ENCODE measurements around the gene LDLRAP1.
A peak's percentile ranks its signal among the peaks of the same experiment; 100 is the strongest.

LDLRAP1 gene

GRCh38 chr1:25561421-25562100, 18.2 kb downstream of the LDLRAP1 start:
- DNase-seq, result no peak

GRCh38 chr1:25562101-25562927, 18.9 kb downstream of the LDLRAP1 start:
- DNase-seq, result no peak

DNA sequence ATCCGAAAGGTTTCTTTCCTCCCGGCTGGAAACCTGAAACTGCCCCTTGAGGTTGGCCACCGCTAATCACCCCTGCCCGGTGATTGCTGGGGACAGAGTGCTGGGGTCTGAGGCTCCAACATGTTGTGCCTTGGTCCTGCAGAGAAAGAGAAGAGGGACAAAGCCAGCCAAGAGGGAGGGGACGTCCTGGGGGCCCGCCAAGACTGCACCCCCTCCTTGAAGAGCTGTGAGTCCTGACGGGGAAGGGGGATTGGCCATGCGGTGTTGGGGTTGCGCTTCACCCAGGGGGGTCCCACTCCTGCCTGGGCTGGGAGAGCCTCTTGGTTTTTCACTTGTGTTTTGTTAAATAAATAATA, 19.5 kb downstream of the LDLRAP1 start:
- no peak for DNase-seq

- DNase-seq, result peak in 54 of 58 donors; percentile 16 to 98 (median 84)
Measured at GRCh38 chr1:25563330-25564215, 20.2 kb downstream of the LDLRAP1 start.

GRCh38 chr1:25564777-25565574, 21.6 kb downstream of the LDLRAP1 start:
- no peak for DNase-seq

- DNase-seq, result no peak
Measured at GRCh38 chr1:25565626-25566025, 22.2 kb downstream of the LDLRAP1 start.

DNA sequence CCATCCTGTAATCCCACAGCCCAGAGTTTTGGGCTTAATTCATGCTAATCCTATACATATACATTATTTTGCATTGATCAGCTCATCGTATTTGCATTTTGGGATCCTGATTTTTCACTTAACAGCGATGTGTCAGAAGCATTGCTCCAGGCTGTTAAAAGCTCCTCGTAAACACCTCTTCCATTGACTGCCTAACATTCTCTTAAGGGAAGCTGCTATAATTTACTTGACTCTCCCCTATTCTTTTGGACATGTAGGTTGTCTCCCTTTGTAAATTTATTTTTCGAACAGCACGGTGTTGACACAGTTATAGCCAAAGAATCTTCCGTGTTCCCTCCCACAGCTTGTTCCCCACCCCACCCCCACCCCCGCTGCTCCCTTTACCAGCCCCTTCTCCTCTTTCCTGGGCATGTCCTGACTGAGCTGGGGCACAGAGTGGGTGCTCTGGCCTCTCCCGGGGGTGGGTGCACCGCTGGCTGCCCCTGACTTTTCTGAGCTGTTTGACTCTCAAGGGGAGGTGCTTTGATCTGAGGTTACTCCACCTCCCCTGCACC, 22.8 kb downstream of the LDLRAP1 start:
- DNase-seq, result no peak

- DNase-seq, result peak in 52 of 58 donors; percentile 13 to 83 (median 62)
Measured at GRCh38 chr1:25566730-25567341, 23.4 kb downstream of the LDLRAP1 start.

DNA sequence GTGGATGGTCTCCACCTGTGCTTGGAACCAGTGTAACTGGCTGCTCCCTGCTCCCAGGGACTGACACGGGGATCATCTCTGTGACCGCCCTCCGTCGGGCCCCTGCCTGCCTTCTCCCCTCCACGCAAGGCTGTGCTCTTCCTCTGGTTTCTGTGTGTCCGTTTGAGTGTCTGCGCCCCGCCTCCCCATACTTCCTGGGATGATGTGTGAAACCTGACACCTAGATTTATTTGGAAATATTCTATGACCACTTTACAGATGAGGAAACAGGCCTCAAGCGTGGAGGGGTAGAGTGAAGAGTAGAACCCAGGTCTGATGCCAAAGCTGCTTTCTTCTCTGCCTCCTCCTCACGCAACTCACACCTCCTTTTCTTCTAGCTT, 24.3 kb downstream of the LDLRAP1 start:
- no peak for DNase-seq

DNA sequence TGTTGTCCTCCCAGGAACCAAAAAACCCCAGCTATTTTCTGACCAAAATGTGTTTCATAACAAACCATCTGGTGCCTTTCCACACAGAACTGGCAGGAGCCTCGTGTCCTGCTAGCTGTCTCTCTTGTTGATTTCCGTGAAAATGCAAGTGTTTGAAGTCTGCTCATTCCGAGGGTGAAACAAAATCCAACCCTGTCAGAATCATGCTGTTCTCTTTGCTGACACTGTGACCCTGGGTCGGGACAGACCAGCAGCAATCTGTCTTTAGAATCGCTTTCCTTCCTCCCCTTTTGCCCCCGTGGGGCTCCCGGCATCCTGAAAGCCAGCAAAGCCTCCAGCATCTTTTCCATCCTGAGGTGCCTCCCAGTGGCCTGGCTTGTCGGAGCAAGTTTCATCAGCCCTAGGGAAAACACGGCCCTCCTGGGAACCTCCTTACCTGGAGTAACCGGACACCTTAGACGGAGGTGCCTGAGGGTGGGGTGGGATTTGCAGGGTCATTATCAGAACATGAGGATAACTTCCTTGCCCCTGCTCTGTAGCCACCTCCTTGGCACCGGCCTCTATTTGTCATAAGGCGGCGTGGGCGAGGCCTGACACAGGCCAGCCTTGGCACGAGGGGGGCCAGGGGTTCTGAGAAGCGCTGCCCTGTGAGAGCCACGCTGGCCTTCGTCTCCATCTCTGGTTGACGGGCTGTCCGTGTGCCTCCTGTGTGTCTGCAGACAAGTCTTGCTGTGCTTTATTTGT, 24.9 kb downstream of the LDLRAP1 start:
- peak in 35 of 58 donors; percentile 22 to 81 (median 46) for DNase-seq

DNA sequence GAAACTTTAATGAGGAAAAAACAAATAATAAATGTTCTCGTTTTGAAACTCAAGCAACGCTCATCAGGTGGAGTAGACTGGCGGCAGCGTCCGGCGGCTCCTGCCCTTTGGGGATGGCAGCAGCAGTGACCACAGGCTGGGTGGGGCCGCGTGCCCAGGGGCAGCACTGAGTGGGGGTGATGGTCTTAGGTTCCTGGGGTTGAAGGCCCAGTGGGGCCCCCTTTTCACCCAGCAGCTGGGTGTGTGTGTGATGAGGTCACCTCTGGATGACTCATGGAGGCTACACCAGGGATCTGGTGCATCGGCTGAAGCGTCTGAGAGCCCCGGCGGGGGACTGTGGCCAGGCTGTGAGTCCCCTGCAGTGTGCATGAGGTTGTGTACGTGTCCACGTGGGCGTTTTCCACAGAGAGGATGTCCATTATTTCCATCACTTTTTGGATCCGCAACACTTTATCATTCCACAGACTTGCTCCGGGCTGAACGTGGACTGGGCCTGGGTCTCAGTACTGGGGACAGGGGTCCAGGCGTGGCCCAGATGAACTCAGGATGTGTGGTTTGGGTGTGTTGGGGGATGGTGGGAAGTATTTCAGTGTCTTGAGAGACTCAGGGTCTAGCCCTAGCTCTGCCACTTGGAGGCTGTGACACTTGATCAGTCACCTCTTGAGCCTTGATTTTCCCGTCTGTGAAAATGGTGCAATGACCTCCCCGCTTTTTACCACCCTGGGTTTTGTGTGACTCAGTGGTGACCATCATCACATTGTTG, 25.6 kb downstream of the LDLRAP1 start:
- DNase-seq, result peak in 7 of 58 donors; percentile 16 to 65 (median 34)

DNA sequence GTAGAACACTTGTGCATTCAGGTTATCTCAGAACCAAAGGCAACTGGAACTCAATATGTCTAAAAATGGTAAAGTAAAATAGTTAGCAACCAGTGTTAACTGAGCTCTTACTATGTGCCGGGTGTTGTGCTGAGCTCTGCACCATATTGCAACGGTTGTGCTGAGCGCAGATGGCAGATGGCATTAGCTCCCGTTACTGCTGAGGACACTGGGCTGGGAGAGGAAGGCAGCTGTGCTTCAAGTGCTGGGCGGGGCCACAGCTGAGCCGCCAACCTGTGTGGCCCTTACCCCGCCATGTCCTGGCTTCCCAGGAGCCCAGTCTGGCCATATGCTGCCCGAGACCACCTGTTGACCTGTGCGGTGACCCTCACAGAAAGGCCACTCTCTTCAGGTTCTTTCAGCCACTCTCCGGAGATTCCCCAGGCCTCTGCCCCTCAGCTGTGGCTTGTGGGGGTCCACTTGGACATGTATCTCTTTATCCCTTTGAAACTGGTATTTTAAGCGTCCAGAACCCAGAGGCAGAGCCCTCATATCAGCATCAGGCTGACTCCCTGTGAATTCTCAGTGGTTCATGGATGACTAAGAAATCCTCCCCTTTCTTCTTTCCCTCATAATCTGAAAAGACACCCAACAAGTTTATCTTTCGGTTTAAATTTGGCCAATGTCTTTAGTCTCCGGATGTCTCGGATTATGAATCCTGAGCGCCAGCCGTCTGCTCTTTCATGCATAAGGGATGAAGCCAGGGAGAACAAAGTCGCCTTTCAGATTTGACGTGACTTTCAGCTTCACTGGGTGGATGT, 26.4 kb downstream of the LDLRAP1 start:
- DNase-seq, result peak in 10 of 58 donors; percentile 14 to 38 (median 28)

- DNase-seq, result no peak
Measured at GRCh38 chr1:25570798-25571521, 27.6 kb downstream of the LDLRAP1 start.

GRCh38 chr1:25571522-25571970, 28.1 kb downstream of the LDLRAP1 start:
- DNase-seq, result no peak

- DNase-seq, result no peak
Measured at GRCh38 chr1:25572107-25572506, 28.7 kb downstream of the LDLRAP1 start.

GRCh38 chr1:25572708-25573590, 29.5 kb downstream of the LDLRAP1 start:
- peak in 13 of 58 donors; percentile 13 to 46 (median 23) for DNase-seq
